ENCODE measurements around the gene METTL1.
"Not testable (repeated sequence)": the region's sequence is repeated elsewhere in the genome, so short reads cannot be mapped to it uniquely, and the experiment has no call there.

DNA sequence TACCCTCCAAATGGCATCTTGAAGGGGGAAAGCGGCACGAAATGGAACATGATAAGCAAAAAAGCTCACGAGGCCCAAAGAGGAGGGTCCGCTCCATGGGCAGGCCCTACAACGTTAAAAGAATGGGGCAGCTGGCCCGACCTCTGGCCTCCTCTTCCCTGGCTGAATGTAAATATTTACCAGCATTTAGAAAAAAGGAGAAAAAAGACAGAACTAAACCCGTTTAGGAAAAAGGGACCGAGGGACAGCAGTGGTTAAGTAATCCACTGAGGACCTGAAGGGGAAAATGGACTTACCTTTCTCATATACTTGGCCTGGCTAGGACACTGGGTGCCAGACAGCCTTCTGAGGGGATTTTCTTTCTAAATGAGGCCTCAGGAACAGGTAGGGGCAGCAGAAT is 48.2 kb upstream of the METTL1 start:
- TF ChIP-seq, protein P1, sequence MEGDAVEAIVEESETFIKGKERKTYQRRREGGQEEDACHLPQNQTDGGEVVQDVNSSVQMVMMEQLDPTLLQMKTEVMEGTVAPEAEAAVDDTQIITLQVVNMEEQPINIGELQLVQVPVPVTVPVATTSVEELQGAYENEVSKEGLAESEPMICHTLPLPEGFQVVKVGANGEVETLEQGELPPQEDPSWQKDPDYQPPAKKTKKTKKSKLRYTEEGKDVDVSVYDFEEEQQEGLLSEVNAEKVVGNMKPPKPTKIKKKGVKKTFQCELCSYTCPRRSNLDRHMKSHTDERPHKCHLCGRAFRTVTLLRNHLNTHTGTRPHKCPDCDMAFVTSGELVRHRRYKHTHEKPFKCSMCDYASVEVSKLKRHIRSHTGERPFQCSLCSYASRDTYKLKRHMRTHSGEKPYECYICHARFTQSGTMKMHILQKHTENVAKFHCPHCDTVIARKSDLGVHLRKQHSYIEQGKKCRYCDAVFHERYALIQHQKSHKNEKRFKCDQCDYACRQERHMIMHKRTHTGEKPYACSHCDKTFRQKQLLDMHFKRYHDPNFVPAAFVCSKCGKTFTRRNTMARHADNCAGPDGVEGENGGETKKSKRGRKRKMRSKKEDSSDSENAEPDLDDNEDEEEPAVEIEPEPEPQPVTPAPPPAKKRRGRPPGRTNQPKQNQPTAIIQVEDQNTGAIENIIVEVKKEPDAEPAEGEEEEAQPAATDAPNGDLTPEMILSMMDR (IDR thresholded peaks at IDR 0.05; ENCODE audit: low read depth, low read length, missing input control), result not testable (repeated sequence)
- not testable (repeated sequence) for TF ChIP-seq YY1 (IDR thresholded peaks at IDR 0.05); RAD21 (IDR thresholded peaks at IDR 0.05); EGR1 (IDR thresholded peaks at IDR 0.05; ENCODE audit: low read depth in 2 of 2)
